ENCODE data around the gene UPK2. TPM values are rescaled to one million over a fixed set of nuclear protein-coding genes. Genes with fewer than 3 reads are reported as not detected.

The UPK2 gene
- total RNA-seq, result not detected

DNA sequence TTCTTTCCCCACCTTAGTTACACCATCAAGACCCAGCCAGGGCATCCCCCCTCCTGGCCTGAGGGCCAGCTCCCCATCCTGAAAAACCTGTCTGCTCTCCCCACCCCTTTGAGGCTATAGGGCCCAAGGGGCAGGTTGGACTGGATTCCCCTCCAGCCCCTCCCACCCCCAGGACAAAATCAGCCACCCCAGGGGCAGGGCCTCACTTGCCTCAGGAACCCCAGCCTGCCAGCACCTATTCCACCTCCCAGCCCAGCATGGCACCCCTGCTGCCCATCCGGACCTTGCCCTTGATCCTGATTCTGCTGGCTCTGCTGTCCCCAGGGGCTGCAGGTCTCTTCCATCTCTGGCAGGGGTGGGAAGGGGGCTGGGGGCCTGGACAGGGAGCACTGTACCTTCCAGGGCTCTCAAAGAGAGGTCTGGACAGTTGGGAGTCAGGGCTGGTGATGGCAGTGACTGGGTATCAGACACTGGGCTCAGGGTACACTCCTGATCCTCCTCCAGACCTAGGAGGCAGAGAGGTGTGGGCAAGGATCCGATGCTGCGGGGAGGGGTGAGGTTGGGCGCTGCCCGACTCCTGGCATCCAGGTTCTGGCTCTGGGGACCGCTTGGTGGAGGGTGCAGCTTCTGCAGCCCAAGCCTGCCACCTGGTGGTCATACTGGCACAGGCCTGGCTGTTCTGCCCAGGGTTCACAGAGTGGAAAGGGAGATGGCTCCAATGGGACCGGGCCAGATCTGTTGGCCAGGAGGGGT is at the start of gene UPK2:
TSS of gene UPK2 (plus strand) at position 205 of the 753 bp plus-strand sequence. CDS start at position 258, 53 bp downstream.
- peaks cover 3% of the 10 kb centered on the region for H3K4me1 Mint-ChIP-seq (ENCODE audit: low read depth)

DNA sequence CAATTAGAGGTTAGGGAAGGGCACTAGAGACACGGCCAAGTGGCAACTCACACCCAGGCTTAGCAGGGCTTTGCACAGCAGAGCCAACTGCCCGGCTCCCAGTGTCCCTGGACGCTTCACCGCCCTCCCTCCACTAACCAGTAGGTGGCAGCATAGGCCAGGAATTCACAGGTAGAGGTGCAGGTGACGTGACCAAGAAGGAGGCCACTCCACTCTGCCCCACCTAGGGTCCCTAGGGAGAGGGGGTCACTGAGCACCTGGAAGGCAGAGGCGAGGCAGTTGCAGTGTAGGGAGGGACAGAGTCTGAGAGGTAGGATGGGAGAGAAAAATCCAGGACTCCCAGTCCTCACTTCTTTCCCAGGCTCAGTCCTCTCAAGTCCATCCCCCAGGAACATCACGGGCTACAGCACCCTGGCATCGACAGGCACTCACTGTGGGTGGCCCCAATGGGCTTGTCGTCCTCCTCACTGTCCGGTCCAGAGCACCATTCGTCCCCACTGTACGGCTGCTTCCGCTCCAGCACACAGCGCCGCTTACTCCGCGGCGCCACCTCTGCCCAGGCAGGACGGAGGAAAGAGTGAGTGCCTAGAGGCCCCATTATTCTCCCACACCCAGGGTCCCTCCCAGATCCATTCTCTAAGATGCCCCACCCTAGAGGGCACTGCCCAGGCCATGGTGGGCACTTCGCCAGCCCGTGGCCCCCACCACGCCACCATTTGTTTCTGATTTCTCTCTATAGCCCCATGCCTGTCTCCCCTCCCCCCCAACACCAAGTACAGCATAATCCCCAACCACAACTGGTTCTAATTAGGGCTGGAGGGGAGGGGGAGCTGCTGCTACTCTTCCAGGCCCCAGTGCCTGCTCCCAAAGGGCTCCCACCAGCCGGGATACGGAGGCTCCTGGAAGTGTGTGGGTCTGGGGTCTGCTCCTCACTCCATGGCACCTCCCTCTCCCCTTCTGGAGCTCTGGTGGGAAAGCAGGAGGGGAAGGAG is 48.8 kb upstream of the UPK2 start:
- no peak overlapping the region for H3K4me3 Mint-ChIP-seq
- peak overlapping the region; percentile 65 for H3K27ac Mint-ChIP-seq
- POLR2A ChIA-PET, result no interaction called here

More for the DNA sequence above, at the start of gene UPK2:
- CTCF ChIA-PET, result interaction anchor here (0.8 to 3.0 kb wide), 22 partner anchors 11 to 361 kb away, joined by 3 to 24 read pairs (median 4); no protein-coding TSS in a partner anchor
- intact Hi-C loops (cut with micrococcal nuclease), result loop anchor here (1.0 kb wide), 3 partner anchors 26 to 266 kb away; no protein-coding TSS in a partner anchor
- H3K9me3 Mint-ChIP-seq, result no peaks in the 10 kb centered on the region
- POLR2A ChIA-PET, result no interaction called here
- H3K4me3 Mint-ChIP-seq, result no peak within 1 kb of the TSS
- no peak within 1 kb of the TSS for H3K27ac Mint-ChIP-seq
- no peaks in the 10 kb centered on the region for H3K36me3 Mint-ChIP-seq
- H3K27me3 Mint-ChIP-seq, result peaks cover 4% of the 10 kb centered on the region
- peak; percentile 93 for DNase-seq

DNA sequence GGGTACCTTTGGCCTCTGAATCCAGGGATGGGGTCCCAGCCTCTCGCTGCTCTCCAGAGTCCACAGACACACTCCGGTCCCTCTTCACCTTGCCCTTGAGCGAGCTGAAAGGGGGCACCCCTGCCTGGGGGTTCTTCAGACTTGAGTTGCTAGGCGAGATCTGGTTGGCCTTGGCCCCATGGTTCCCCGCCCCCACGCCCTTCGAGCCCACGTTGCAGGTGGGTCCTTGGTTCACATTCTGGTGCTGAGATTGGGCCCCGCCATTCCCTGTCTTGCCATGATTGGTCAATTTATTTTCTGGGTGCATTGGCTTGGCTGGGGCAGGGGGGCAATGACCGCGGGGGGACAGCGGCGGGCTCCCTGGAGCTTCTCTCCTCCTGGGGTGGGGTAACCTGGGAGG is 47.8 kb upstream of the UPK2 start:
- Mint-ChIP-seq H3K9me3 (no peaks in the 10 kb centered on the region), H3K36me3 (peaks cover 13% of the 10 kb centered on the region), H3K27me3 (no peaks in the 10 kb centered on the region), H3K4me3 (no peak overlapping the region), H3K4me1 (ENCODE audit: low read depth) (peaks cover 53% of the 10 kb centered on the region), H3K27ac (peak overlapping the region; percentile 25)
- ChIA-PET CTCF (interaction anchor here (0.7 to 15.0 kb wide), 5 partner anchors 13 to 52 kb away, joined by 3 to 311 read pairs (median 4); partner anchors contain the start of genes BCL9L and UPK2), POLR2A (interaction anchor here (0.9 kb wide), 1 partner anchor 117 kb away, joined by 3 read pairs; the partner anchor contains the start of gene DDX6)
- DNase-seq, result no peak
- intact Hi-C loops (cut with micrococcal nuclease), result no loop called here

More for the DNA sequence above, 48.8 kb upstream of the UPK2 start:
- Mint-ChIP-seq H3K9me3 (no peaks in the 10 kb centered on the region), H3K36me3 (peaks cover 13% of the 10 kb centered on the region), H3K27me3 (no peaks in the 10 kb centered on the region), H3K4me1 (ENCODE audit: low read depth) (peaks cover 44% of the 10 kb centered on the region)
- peak; percentile 93 for DNase-seq
- CTCF ChIA-PET, result interaction anchor here (0.7 to 15.0 kb wide), 9 partner anchors 16 to 90 kb away, joined by 3 to 311 read pairs (median 7); partner anchors contain the start of genes BCL9L, CENATAC and UPK2
- intact Hi-C loops (cut with micrococcal nuclease), result loop anchor here (1.0 to 2.0 kb wide), 3 partner anchors 23 to 217 kb away; partner anchors contain the start of gene UPK2

DNA sequence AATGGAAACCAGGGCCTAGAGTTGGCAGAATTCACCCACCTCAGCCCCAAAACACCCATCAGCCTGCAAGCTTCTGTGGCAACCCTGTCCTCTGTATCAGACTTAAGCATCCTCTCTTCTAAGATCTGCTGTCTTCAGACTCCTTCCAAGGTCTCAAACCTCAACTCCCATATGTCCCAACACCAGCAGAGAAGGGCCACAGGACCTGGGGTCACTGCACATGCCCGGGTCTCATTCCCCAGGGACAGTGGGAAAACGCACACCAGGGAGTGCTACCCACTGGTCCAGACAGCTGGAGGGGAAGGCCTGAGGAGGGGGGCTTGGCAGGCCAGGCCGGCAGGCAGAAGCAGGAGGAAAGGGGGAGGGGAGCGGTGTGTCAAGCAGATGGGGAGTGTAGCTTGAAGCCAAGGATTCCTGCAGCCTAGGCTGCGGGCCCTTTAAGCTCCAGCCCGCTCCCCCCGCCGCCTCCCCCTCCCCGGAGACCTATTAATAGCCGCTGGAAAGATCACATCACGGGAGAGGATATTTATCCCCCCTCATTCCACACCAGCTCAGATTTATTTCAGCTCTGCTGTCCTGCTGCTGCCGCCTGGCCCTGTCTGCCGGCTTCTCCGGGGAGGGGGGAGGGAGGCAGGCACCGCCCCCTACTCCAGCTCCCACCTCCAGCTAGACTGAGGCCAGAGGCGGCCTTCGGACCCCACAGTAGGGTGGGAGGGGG is 47.0 kb upstream of the UPK2 start:
- no peak overlapping the region for H3K4me3 Mint-ChIP-seq

DNA sequence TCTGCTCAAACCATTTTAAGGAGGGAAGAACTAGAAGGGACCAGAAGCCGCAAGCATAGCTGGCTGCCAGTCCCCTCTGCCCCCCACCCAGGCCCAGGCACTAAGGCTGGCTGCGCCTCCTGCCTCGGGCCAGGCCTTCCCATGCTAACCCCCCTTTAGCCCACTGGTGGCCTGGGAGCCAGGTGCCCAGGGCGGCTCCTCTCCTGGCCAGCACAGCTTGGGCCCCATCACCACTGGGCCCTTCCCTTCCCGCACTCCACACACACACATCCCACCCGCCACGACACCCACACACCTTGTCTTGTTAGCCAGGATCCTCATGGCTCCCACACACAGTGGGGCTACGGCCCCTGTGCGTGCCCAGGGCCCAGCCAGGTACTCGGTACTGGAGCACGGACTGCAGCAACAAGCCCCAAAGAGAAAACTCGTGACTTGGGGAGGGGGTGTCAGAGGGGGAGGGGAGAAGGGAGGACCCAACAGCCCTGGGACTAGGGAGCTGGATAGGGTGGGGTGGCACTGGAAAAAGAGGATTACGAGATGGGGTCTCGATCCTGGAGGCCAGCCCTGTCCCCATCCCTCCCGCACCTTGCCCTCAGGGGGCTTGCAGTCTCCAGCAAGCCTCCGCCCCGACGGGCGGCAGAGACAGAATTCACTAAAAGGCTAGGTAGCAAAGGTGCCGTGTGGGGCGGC is 46.3 kb upstream of the UPK2 start:
- intact Hi-C loops (cut with micrococcal nuclease), result no loop called here
- Mint-ChIP-seq H3K9me3 (no peaks in the 10 kb centered on the region), H3K4me3 (peak overlapping the region; percentile 20), H3K4me1 (ENCODE audit: low read depth) (peaks cover 67% of the 10 kb centered on the region), H3K36me3 (peaks cover 13% of the 10 kb centered on the region), H3K27ac (peak overlapping the region; percentile 64), H3K27me3 (no peaks in the 10 kb centered on the region)
- no peak for DNase-seq
- POLR2A ChIA-PET, result interaction anchor here (1.1 to 6.4 kb wide), 4 partner anchors 13 to 120 kb away, joined by 4 to 56 read pairs (median 40); partner anchors contain the start of gene DDX6
- CTCF ChIA-PET, result interaction anchor here (1.3 to 15.0 kb wide), 3 partner anchors 20 to 220 kb away, joined by 6 to 311 read pairs (median 24); partner anchors contain the start of genes BCL9L and UPK2

More for the DNA sequence above, 47.0 kb upstream of the UPK2 start:
- no peak for DNase-seq
- Mint-ChIP-seq H3K27me3 (no peaks in the 10 kb centered on the region), H3K4me1 (ENCODE audit: low read depth) (peaks cover 60% of the 10 kb centered on the region), H3K36me3 (peaks cover 13% of the 10 kb centered on the region), H3K27ac (peak overlapping the region; percentile 56), H3K9me3 (no peaks in the 10 kb centered on the region)
- intact Hi-C loops (cut with micrococcal nuclease), result no loop called here
- ChIA-PET CTCF (interaction anchor here (1.0 to 15.0 kb wide), 5 partner anchors 14 to 219 kb away, joined by 3 to 311 read pairs (median 6); partner anchors contain the start of genes BCL9L and UPK2), POLR2A (interaction anchor here (0.9 to 6.4 kb wide), 4 partner anchors 15 to 119 kb away, joined by 3 to 43 read pairs (median 20); partner anchors contain the start of gene DDX6)

DNA sequence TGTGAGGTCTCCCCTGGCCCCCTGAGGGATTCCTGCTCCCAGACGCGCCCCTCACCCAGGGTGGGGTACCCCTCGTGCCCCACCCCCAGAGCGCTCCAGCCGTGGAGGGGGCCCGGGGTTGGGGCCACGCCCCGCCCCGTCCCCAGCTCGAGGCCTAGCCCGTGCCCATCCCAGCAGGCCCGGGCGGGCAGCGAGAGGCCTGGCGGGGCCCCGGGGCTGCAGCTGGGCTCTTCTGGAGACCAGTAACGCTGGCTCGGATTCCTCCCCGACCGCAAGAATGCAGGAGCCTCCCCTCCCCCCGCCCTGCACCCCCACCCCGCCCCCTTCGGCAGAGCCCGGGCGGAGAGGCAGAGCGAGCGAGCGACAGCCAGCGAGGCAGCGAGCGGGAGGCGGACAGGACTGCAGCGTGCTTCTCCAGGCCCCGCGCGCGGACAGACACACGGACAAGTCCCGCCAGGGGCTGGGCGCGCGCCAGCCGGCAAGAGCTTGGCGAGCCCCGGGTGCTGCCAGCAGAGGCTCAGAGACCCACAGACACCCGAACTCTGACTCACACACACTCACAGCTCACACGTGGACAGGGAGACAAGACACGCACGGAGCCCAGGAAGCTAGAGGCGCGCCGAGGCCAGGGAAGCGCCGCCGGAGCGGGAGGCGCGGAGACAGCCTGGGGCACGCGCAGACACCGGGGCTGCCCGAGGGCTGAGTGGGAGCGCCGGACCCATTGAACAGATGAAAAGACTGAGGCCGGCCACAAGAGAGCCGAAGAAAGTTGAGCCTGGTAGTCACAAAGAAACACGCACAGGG is 45.6 kb upstream of the UPK2 start:
- intact Hi-C loops (cut with micrococcal nuclease), result no loop called here
- peak overlapping the region; percentile 75 for H3K4me3 Mint-ChIP-seq
- ChIA-PET CTCF (interaction anchor here (1.4 to 15.0 kb wide), 3 partner anchors 20 to 47 kb away, joined by 5 to 311 read pairs (median 24); partner anchors contain the start of genes BCL9L and UPK2), POLR2A (interaction anchor here (5.6 to 6.4 kb wide), 3 partner anchors 12 to 120 kb away, joined by 37 to 56 read pairs (median 43); partner anchors contain the start of gene DDX6)
- DNase-seq, result no peak
- H3K9me3 Mint-ChIP-seq, result no peaks in the 10 kb centered on the region
- peaks cover 74% of the 10 kb centered on the region for H3K4me1 Mint-ChIP-seq (ENCODE audit: low read depth)
- H3K27me3 Mint-ChIP-seq, result no peaks in the 10 kb centered on the region
- peaks cover 13% of the 10 kb centered on the region for H3K36me3 Mint-ChIP-seq
- H3K27ac Mint-ChIP-seq, result peak overlapping the region; percentile 88

DNA sequence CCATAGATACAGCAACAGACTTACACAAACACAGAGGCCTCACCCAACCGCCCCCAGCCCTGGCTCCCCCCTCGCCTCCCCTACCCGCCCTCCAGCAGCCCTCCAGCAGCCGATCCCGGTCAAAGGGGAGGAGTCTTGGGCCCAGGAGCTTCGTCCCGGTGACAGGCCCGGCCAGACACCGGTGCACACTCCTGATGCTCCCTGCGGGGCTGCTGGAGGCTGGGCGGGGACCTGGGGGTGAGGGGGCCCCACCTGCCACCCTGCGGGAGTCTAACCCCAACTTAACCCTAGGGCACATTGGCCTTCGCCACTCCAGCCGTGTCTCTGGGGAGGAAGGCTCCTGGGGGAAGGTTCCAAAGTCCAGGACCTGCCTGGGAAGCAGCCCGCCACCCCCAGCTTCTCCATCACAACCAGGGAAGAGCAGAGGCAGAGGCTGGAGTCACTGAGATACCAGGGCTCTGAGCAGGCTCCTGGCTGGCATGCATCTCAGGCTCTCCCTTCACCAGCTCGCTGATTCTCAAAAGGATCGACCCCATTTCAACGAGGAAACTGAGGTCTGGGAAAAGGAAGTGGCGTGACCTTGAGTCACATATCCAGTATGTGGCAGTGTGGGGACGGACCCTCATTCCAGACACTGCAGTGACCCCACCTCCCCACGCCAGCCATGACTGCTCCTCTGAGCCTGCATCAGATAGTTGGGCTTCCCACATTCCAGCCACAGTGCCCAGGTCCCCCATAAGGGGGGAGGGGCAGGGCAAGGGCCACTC is 44.8 kb upstream of the UPK2 start:
- ChIA-PET CTCF (interaction anchor here (1.1 to 15.0 kb wide), 6 partner anchors 19 to 302 kb away, joined by 3 to 311 read pairs (median 5); partner anchors contain the start of genes BCL9L and UPK2), POLR2A (interaction anchor here (0.5 to 6.4 kb wide), 7 partner anchors 11 to 473 kb away, joined by 3 to 56 read pairs (median 5); partner anchors contain the start of genes BCL9L, CENATAC and DDX6)
- Mint-ChIP-seq H3K4me1 (ENCODE audit: low read depth) (peaks cover 82% of the 10 kb centered on the region), H3K4me3 (peak overlapping the region; percentile 75), H3K9me3 (no peaks in the 10 kb centered on the region), H3K27me3 (no peaks in the 10 kb centered on the region), H3K36me3 (peaks cover 13% of the 10 kb centered on the region), H3K27ac (peak overlapping the region; percentile 100)
- intact Hi-C loops (cut with micrococcal nuclease), result no loop called here
- no peak for DNase-seq

DNA sequence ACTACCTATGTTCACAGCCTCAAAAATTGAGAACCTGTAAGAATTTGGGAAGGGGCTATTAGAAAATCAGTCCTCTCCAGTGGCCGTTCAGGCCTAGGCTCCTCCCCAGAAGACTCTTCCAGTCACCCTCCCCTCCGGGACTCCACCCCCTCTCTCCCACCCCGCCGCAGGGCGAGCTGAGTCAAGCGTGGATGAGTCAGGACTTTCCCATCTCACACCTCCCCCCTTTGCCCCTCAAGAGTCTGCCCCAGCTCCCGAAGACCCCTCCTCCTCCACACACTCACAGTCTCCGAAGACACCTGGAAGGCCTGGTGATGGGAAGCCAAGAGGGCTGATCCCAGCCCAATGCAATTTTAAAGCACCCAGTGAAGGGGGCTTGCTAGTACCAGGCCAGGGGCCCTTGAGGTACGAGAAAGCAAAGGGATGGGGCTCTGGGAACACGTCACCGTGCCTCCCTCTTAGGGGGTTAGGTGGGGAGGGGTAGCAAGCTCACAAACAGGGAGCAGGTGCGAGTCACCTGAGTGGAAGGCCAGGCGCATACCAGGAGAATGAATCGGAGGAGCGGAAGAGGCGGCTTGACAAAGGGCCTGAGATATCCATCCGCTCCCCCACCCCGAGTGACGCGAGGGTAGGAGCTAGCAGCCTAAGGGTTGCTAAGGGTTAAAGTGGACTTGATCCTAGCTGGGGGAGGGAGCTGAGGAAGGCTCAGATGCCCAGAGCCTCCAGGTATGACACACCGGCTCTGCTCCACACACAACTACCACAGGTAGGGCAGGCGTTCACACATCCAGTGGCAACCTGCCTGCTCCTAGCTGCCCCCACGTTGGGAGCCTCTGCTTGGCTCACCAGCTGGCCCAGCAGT is 44.0 kb upstream of the UPK2 start:
- ChIA-PET CTCF (interaction anchor here (1.1 to 15.0 kb wide), 6 partner anchors 18 to 303 kb away, joined by 3 to 311 read pairs (median 6); partner anchors contain the start of gene BCL9L), POLR2A (interaction anchor here (0.5 to 6.4 kb wide), 9 partner anchors 11 to 473 kb away, joined by 3 to 56 read pairs (median 5); partner anchors contain the start of genes BCL9L, CENATAC, CXCR5 and DDX6)
- Mint-ChIP-seq H3K4me1 (ENCODE audit: low read depth) (peaks cover 85% of the 10 kb centered on the region), H3K27ac (peak overlapping the region; percentile 100), H3K27me3 (no peaks in the 10 kb centered on the region), H3K4me3 (peak overlapping the region; percentile 75), H3K36me3 (peaks cover 7% of the 10 kb centered on the region), H3K9me3 (no peaks in the 10 kb centered on the region)
- intact Hi-C loops (cut with micrococcal nuclease), result no loop called here
- peak; percentile 91 for DNase-seq
